ENCODE measurements around the gene DNAJC24. TPM values are rescaled to one million over a fixed set of nuclear protein-coding genes. Genes with fewer than 3 reads are reported as not detected.

The DNAJC24 gene
- total and polyA plus RNA-seq, 10 of the 15 experiments (the other 5 are each of a cell fraction or from before 2014, with no cell fraction given), result 10.0 to 25.4 (median 13.8) TPM

DNA sequence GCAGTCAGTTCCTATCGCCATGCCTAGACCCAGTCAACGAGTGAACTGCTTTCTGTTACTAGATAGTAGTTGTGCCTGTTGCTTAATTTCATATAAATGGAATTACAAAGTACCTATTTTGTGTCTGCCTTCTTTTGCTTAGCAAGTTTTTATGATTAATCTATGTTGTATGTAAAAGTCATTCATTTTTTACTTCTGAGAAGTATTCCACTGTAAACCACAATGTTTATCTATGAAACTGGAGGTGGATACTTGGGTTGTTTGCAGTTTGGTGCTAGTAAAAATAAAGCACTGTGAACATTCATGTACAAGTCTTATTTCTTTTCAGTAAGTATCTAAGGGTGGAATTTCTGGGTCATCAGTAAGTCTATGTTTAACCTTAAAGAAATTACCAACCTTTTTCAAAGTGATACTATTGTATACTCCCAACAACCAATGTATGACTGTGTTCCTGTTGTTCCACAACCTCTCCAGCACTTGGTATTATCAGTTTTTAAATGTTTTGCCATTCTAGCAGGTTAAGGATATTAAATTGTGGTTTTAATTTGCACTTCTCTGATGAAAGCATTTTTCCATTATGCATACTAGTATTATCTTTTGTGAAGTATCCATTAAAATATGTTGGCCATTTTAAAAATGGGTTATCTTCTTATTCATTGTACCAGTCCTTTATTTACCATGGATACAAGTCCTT is 68.2 kb downstream of the DNAJC24 start:
- Histone ChIP-seq H3K9ac (ENCODE audit: control insufficient read depth, insufficient read depth, low read length) (no peak overlapping the region), H2AFZ (ENCODE audit: control insufficient read depth, low read depth, low read length) (no peak overlapping the region), H3K4me2 (ENCODE audit: control insufficient read depth, insufficient read depth) (no peak overlapping the region), H3K9me3 (replicated peaks; ENCODE audit: control insufficient read depth, insufficient read depth, low read length) (no peaks in the 10 kb centered on the region), H3K4me3 (no peak overlapping the region), H3K27me3 (replicated peaks in 1 of 2; ENCODE audit: control insufficient read depth in 2 of 2, insufficient read depth in 2 of 2, low read length in 1 of 2) (no peaks in the 10 kb centered on the region), H3K4me1 (ENCODE audit: control insufficient read depth, insufficient read depth, low read length) (no peaks in the 10 kb centered on the region), H3K27ac (ENCODE audit: control insufficient read depth, insufficient read depth) (no peak overlapping the region), H3K36me3 (ENCODE audit: control insufficient read depth in 2 of 2, insufficient read depth in 2 of 2, low read length in 1 of 2) (no peaks in the 10 kb centered on the region), H4K20me1 (ENCODE audit: control insufficient read depth, insufficient read depth) (no peaks in the 10 kb centered on the region), H3K79me2 (ENCODE audit: control insufficient read depth, insufficient read depth, low read length) (no peaks in the 10 kb centered on the region)
- BruUV-seq (replicated peaks), result no TSS peak
- in situ Hi-C loops (cut with MboI) (no loop called here), intact Hi-C loops (cut with micrococcal nuclease; ENCODE audit: unreplicated experiment) (no loop called here)
- CTCF ChIA-PET, result no interaction called here
- whole genome bisulfite sequencing (ENCODE audit: insufficient coverage, insufficient replicate concordance, low lambda C conversion rate, missing lambda C conversion rate), result 98% methylated on average over 2 of the region's 2 CpGs
- SMC1A ChIA-PET (ENCODE audit: uncharacterized antibody, unreplicated experiment), result no interaction called here
- POLR2A ChIA-PET, result no interaction called here
- RAD21 ChIA-PET (ENCODE audit: unreplicated experiment), result no interaction called here
- ATAC-seq, result no peak
- no peak for FAIRE-seq
- DNase-seq (ENCODE audit: low read depth, low spot score), result no peak
- no peak for TF ChIP-seq SUZ12 (IDR thresholded peaks at IDR 0.05; ENCODE audit: unreplicated experiment)
- TF ChIP-seq JUNB (IDR thresholded peaks at IDR 0.05), result no peak
- TF ChIP-seq ETV6 (conservative IDR thresholded peaks at IDR 0.05 in 1 of 2, IDR thresholded peaks at IDR 0.05 in 1 of 2; ENCODE audit: borderline replicate concordance in 1 of 2, low read depth in 1 of 2), result no peak
- TF ChIP-seq CBFB (IDR thresholded peaks at IDR 0.05; ENCODE audit: low read depth), result no peak
- TF ChIP-seq EZH2 (IDR thresholded peaks at IDR 0.05; ENCODE audit: borderline replicate concordance, control insufficient read depth, low read depth, low read length), result no peak
- TF ChIP-seq, protein P1, sequence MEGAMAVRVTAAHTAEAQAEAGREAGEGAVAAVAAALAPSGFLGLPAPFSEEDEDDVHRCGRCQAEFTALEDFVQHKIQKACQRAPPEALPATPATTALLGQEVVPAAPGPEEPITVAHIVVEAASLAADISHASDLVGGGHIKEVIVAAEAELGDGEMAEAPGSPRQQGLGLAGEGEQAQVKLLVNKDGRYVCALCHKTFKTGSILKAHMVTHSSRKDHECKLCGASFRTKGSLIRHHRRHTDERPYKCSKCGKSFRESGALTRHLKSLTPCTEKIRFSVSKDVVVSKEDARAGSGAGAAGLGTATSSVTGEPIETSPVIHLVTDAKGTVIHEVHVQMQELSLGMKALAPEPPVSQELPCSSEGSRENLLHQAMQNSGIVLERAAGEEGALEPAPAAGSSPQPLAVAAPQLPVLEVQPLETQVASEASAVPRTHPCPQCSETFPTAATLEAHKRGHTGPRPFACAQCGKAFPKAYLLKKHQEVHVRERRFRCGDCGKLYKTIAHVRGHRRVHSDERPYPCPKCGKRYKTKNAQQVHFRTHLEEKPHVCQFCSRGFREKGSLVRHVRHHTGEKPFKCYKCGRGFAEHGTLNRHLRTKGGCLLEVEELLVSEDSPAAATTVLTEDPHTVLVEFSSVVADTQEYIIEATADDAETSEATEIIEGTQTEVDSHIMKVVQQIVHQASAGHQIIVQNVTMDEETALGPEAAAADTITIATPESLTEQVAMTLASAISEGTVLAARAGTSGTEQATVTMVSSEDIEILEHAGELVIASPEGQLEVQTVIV (IDR thresholded peaks at IDR 0.05; ENCODE audit: borderline replicate concordance, partially characterized antibody), result no peak
- no peak for TF ChIP-seq HDAC2 (IDR thresholded peaks at IDR 0.05)
- no peak for TF ChIP-seq BHLHE40 (IDR thresholded peaks at IDR 0.05; ENCODE audit: borderline replicate concordance in 1 of 2, low read depth in 2 of 2, low read length in 1 of 2)
- TF ChIP-seq IKZF2 (IDR thresholded peaks at IDR 0.05), result no peak
- no peak for TF ChIP-seq ASH2L (IDR thresholded peaks at IDR 0.05; ENCODE audit: borderline replicate concordance, low read depth)
- TF ChIP-seq KDM1A (IDR thresholded peaks at IDR 0.05; ENCODE audit: borderline replicate concordance), result no peak
- TF ChIP-seq CBX3 (IDR thresholded peaks at IDR 0.05; ENCODE audit: borderline replicate concordance, low read depth), result no peak
- TF ChIP-seq, protein P2, sequence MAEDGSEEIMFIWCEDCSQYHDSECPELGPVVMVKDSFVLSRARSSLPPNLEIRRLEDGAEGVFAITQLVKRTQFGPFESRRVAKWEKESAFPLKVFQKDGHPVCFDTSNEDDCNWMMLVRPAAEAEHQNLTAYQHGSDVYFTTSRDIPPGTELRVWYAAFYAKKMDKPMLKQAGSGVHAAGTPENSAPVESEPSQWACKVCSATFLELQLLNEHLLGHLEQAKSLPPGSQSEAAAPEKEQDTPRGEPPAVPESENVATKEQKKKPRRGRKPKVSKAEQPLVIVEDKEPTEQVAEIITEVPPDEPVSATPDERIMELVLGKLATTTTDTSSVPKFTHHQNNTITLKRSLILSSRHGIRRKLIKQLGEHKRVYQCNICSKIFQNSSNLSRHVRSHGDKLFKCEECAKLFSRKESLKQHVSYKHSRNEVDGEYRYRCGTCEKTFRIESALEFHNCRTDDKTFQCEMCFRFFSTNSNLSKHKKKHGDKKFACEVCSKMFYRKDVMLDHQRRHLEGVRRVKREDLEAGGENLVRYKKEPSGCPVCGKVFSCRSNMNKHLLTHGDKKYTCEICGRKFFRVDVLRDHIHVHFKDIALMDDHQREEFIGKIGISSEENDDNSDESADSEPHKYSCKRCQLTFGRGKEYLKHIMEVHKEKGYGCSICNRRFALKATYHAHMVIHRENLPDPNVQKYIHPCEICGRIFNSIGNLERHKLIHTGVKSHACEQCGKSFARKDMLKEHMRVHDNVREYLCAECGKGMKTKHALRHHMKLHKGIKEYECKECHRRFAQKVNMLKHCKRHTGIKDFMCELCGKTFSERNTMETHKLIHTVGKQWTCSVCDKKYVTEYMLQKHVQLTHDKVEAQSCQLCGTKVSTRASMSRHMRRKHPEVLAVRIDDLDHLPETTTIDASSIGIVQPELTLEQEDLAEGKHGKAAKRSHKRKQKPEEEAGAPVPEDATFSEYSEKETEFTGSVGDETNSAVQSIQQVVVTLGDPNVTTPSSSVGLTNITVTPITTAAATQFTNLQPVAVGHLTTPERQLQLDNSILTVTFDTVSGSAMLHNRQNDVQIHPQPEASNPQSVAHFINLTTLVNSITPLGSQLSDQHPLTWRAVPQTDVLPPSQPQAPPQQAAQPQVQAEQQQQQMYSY (CRISPR knock-in tag; IDR thresholded peaks at IDR 0.05), result no peak
- TF ChIP-seq YBX1 (IDR thresholded peaks at IDR 0.05), result no peak
- TF ChIP-seq, protein P3, sequence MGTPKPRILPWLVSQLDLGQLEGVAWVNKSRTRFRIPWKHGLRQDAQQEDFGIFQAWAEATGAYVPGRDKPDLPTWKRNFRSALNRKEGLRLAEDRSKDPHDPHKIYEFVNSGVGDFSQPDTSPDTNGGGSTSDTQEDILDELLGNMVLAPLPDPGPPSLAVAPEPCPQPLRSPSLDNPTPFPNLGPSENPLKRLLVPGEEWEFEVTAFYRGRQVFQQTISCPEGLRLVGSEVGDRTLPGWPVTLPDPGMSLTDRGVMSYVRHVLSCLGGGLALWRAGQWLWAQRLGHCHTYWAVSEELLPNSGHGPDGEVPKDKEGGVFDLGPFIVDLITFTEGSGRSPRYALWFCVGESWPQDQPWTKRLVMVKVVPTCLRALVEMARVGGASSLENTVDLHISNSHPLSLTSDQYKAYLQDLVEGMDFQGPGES (IDR thresholded peaks at IDR 0.05), result no peak
- TF ChIP-seq MEF2A (IDR thresholded peaks at IDR 0.05; ENCODE audit: insufficient read depth, low read depth, low read length), result no peak
- TF ChIP-seq EP300 (IDR thresholded peaks at IDR 0.05; ENCODE audit: borderline replicate concordance in 1 of 2, control insufficient read depth in 1 of 2, low read depth in 2 of 2, low read length in 2 of 2), result no peak

Data from GM12878 (cell line).